ENCODE measurements around the gene C15orf62. TPM values are rescaled to one million over a fixed set of nuclear protein-coding genes. Genes with fewer than 3 reads are reported as not detected.

C15orf62 gene
- total RNA-seq, 2 donors from 2014 or later, result 0.12 to 0.22 TPM

DNA sequence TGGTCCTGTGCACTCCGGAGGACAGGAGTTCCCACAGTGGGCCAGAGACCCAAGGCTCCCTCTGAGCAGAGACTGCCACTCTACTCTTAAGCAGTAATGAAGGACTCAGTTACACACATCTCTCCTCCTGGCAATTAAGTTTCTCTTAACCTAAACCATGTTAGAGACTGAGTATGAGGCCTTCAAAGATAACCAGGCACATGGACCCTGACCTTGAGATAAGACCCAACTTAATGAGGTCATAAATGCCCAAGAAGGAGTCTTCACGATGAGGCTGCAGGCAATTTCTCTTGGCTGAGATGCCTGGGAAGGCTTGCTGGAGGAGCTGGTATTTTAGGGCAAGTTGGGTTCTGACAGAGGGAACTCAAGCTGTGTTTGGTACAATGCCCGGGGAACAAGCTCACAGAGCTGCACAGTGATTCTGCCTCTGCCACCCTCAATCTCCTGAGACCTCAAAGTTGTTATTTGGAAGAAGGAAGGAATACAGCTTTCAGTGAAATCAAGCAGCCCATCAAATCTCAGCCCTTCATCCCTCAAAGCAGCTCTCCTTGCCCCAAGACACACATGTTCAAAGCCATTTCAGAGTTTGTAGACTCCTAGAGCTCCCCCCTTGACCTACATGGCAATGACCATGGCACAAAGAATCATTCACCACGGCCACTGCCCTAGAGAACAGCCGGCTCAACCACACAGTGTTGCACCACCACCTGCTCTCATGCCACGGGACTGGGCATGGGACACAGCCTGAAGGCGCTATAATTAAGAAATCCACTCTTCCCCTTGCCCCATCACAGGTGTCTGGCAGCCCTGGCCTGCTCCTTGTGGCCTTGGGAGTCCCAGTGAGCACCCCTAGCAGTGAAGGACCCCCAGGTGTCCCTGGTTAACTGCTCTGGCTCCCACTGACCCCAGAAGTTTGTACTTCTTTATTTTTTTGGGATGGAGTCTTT is 21.8 kb upstream of the C15orf62 start:
- Mint-ChIP-seq H3K27me3 (no peaks in the 10 kb centered on the region), H3K27ac (peak overlapping the region in 1 of 2 donors; percentile 72), H3K9me3 (no peaks in the 10 kb centered on the region), H3K4me1 (ENCODE audit: low read depth in 2 of 2) (peaks cover 48 to 55% of the 10 kb centered on the region in 2 donors), H3K4me3 (no peak overlapping the region), H3K36me3 (peaks cover 4% of the 10 kb centered on the region)
- DNase-seq (ENCODE audit: low spot score) (no peak), ATAC-seq (no peak)

DNA sequence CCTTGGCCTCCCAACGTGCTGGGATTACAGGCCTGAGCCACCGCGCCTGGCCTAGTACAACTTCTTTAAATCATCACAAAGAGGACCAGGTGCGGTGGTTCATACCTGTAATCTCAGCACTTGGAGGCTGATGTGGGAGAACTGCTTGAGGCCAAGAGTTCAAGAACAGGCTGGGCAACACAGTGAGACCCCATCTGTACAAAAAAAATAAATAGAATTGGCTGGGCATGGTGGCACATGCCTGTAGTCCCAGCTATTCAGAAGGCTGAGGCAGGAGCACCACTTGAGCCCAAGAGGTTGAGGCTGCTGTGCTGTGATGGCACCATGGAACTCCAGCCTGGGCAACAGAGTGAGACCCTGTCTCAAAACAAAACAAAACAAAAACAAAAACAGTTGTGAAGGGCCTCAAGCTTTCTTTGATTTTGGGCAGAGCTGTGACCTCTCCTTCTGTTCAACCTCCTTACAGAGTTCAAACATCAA is 20.6 kb upstream of the C15orf62 start:
- Mint-ChIP-seq H3K4me1 (ENCODE audit: low read depth in 2 of 2) (peaks cover 50 to 58% of the 10 kb centered on the region in 2 donors), H3K36me3 (peaks cover 4% of the 10 kb centered on the region)

DNA sequence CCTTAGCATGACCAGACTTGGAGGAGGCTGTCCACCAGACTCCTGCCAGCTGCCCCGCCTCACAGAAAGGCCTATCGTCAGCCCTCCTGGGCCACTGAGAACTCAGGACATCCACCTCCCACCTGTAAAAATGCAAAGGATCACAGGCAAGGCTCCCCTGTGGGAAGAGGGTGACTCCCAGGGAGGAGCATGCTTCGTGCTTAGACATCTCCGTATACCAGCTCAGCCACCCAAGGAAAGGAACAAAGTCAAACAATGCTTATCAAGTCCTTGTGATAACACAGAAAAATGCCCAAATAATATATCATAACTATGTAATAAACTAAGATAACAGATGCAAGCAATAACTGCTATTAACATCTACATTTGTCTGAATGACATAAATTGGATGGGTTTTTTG is 18.9 kb upstream of the C15orf62 start:
- DNase-seq (ENCODE audit: low spot score), result no peak
- no peak overlapping the region for H3K27ac Mint-ChIP-seq
- H3K9me3 Mint-ChIP-seq, result no peaks in the 10 kb centered on the region
- peaks cover 4% of the 10 kb centered on the region for H3K36me3 Mint-ChIP-seq
- ATAC-seq, result no peak
- no peak overlapping the region for H3K4me3 Mint-ChIP-seq
- peaks cover 39 to 47% of the 10 kb centered on the region in 2 donors for H3K4me1 Mint-ChIP-seq (ENCODE audit: low read depth in 2 of 2)
- H3K27me3 Mint-ChIP-seq, result no peaks in the 10 kb centered on the region

More for the DNA sequence above, 20.6 kb upstream of the C15orf62 start:
- no peaks in the 10 kb centered on the region for H3K9me3 Mint-ChIP-seq
- H3K27ac Mint-ChIP-seq, result no peak overlapping the region
- no peak for DNase-seq (ENCODE audit: low spot score)
- H3K4me3 Mint-ChIP-seq, result no peak overlapping the region
- ATAC-seq, result no peak
- no peaks in the 10 kb centered on the region for H3K27me3 Mint-ChIP-seq

GRCh38 chr15:40751745-40752144 is 18.0 kb upstream of the C15orf62 start:
- H3K9me3 Mint-ChIP-seq, result no peaks in the 10 kb centered on the region
- peaks cover 41% of the 10 kb centered on the region in 2 donors for H3K4me1 Mint-ChIP-seq (ENCODE audit: low read depth in 2 of 2)
- peaks cover 4% of the 10 kb centered on the region for H3K36me3 Mint-ChIP-seq
- no peak overlapping the region for H3K4me3 Mint-ChIP-seq
- DNase-seq (ENCODE audit: low spot score), result no peak
- no peaks in the 10 kb centered on the region for H3K27me3 Mint-ChIP-seq
- ATAC-seq, result no peak
- H3K27ac Mint-ChIP-seq, result no peak overlapping the region

GRCh38 chr15:40754574-40754882 is 15.3 kb upstream of the C15orf62 start:
- peak overlapping the region; percentile 97 to 99 for H3K27ac Mint-ChIP-seq
- ATAC-seq (peak in 1 of 2 donors; percentile 14), DNase-seq (ENCODE audit: low spot score) (no peak)
- H3K27me3 Mint-ChIP-seq, result no peaks in the 10 kb centered on the region
- H3K4me1 Mint-ChIP-seq (ENCODE audit: low read depth in 2 of 2), result peaks cover 26 to 37% of the 10 kb centered on the region in 2 donors
- H3K36me3 Mint-ChIP-seq, result peaks cover 4% of the 10 kb centered on the region
- H3K4me3 Mint-ChIP-seq, result peak overlapping the region; percentile 95
- no peaks in the 10 kb centered on the region for H3K9me3 Mint-ChIP-seq

DNA sequence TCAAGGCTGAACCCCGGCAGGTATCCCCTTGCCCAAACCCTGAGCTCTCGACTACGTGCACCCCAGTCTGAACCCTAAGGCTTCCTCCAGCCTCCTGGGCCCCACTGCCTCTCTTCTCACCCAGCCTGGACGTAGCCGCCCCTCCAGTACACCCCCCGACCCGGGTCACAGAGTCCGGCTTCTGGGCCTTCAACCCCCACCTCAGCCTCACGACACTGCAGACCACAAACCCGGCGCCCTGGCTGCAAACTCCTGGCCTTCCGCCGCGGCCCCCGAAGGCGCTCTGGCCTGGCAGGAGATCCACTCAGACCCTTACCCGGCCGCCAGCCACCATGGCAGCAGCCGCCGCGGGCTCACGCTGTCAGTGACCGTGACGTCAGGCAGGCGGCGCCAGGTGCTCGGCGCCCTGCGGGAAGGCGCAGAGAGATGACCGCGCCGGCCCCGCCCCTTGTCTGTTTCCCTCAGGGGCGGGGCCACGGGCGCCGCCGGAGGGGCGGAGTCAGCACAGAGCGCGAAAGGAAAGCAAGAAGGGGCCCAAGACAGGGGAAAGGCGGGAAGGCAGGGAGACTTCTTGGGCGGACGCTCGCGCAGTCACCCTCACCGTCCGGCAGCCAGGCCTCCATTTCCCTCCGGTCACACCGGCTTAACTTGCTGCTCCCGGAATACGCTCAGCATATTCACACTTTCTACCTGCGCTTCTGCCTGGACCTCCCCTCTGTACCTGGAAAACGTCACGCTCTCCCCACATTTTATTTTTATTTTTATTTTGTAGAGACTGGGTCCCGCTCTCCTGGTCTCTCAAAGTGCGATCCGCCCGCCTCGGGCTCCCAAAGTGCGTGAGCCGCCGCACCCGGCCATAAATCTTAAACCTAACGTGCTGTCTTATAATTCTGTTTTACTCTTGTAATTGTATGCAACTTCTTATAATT is 14.6 kb upstream of the C15orf62 start, which contains the start of gene RMDN3:
RMDN3 (minus strand) TSS at position 372 of the 929 bp plus-strand sequence. CDS start 471 bp downstream, outside the sequence.
- H3K27ac Mint-ChIP-seq, result peak within 1 kb of the TSS; percentile 97 to 99
- no peaks in the 10 kb centered on the region for H3K9me3 Mint-ChIP-seq
- ATAC-seq (peak; percentile 95 to 97), DNase-seq (ENCODE audit: low spot score) (peak; percentile 94)
- H3K36me3 Mint-ChIP-seq, result no peaks in the 10 kb centered on the region
- H3K27me3 Mint-ChIP-seq, result no peaks in the 10 kb centered on the region
- H3K4me3 Mint-ChIP-seq, result peak within 1 kb of the TSS; percentile 95
- peaks cover 26 to 37% of the 10 kb centered on the region in 2 donors for H3K4me1 Mint-ChIP-seq (ENCODE audit: low read depth in 2 of 2)

DNA sequence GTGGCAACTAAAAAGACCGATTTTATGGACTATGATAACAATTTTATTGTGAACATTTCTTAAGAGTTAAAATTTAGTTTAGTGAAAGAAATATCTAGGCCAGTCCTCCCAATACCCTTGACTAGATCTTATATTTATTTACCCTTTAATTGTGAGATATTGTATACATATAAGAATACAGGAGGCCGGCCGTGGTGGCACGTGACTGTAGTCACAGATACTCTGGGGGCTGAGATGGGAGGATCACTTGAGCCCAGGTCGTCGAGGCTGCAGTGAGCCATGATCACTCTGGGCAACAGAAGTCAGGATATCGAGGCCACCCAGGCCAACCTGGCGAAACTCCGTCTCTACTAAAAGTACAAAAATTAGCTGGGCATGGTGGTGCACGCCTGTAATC is 14.0 kb upstream of the C15orf62 start:
- Mint-ChIP-seq H3K4me3 (peak overlapping the region; percentile 95), H3K27ac (peak overlapping the region; percentile 97 to 99), H3K36me3 (no peaks in the 10 kb centered on the region), H3K9me3 (no peaks in the 10 kb centered on the region), H3K27me3 (no peaks in the 10 kb centered on the region), H3K4me1 (ENCODE audit: low read depth in 2 of 2) (peaks cover 26 to 37% of the 10 kb centered on the region in 2 donors)
- ATAC-seq, result no peak
- DNase-seq (ENCODE audit: low spot score), result no peak

GRCh38 chr15:40756938-40757337 is 12.8 kb upstream of the C15orf62 start:
- H3K9me3 Mint-ChIP-seq, result no peaks in the 10 kb centered on the region
- no peaks in the 10 kb centered on the region for H3K27me3 Mint-ChIP-seq
- H3K27ac Mint-ChIP-seq, result peak overlapping the region; percentile 12 to 16
- DNase-seq (ENCODE audit: low spot score), result no peak
- H3K4me3 Mint-ChIP-seq, result peak overlapping the region; percentile 26
- H3K36me3 Mint-ChIP-seq, result no peaks in the 10 kb centered on the region
- peaks cover 26 to 30% of the 10 kb centered on the region in 2 donors for H3K4me1 Mint-ChIP-seq (ENCODE audit: low read depth in 2 of 2)
- ATAC-seq, result no peak

DNA sequence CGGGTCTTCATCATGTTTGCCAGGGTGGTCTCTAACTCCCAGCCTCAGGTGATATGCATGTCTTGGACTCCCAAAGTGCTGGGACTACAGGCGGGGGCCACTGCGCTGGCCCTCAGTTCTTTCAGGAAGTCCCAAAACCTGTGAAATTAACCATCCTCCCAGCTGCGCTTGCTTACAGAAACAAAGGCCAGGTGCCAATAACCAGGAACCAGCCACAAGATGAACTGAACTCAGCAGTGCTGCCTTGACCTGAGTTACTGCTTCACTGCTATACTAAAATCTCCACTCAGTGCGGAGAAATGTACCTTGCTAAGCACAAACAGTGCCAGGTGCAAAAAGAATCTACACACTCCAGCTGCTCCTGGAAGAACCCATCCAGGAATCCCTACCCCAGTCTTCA is 9.8 kb upstream of the C15orf62 start:
- H3K27me3 Mint-ChIP-seq, result no peaks in the 10 kb centered on the region

DNA sequence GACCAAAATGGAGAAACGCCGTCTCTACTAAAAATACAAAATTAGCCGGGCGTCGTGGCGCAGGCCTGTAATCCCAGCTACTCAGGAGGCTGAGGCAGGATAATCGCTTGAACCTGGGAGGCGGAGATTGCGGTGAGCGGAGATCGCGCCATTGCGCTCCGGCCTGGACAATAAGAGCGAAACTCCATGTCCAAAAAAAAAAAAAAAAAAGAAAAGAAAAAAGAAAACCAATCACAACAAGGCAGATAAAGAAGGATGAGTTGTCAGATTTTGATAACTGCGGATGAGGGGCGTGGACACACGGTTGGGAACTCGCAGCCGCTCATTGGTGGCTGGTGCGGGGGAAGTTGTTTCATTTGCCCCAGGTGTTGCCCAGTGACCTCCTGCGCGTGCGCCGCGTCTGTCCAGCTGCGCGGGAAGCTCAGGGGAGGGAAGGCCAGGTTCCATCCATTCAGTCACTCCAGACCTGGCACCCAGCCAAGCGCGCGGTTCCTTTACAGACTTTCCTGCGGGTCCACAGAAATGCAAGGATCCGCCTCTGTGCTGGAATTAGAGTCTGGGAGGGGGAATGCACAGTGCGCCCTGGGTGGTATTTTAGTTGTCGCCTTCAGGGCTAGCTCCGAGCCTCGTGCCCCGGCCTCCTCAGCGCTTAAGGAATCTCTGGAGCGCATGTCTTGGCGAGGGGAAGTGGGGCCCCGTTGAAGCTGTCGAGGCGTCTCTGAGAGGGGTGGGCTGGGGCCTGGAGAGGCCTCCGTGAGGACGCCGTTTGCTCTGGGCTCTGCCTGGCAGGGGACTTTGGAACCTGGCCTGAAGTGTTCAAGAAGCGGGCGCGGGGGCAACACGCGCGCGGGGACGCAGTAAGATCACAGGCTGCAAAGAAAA is 6.6 kb upstream of the C15orf62 start:
- DNase-seq (ENCODE audit: low spot score) (peak; percentile 68), ATAC-seq (peak in 1 of 2 donors; percentile 18)
- Mint-ChIP-seq H3K27ac (peak overlapping the region in 1 of 2 donors; percentile 62), H3K36me3 (no peaks in the 10 kb centered on the region), H3K27me3 (no peaks in the 10 kb centered on the region), H3K4me1 (ENCODE audit: low read depth in 2 of 2) (peaks cover 14 to 17% of the 10 kb centered on the region in 2 donors), H3K4me3 (peak overlapping the region; percentile 73), H3K9me3 (no peaks in the 10 kb centered on the region)

More for the DNA sequence above, 9.8 kb upstream of the C15orf62 start:
- no peaks in the 10 kb centered on the region for H3K36me3 Mint-ChIP-seq
- no peak overlapping the region for H3K27ac Mint-ChIP-seq
- DNase-seq (ENCODE audit: low spot score) (no peak), ATAC-seq (no peak)
- no peaks in the 10 kb centered on the region for H3K9me3 Mint-ChIP-seq
- H3K4me1 Mint-ChIP-seq (ENCODE audit: low read depth in 2 of 2), result peaks cover 11 to 14% of the 10 kb centered on the region in 2 donors
- H3K4me3 Mint-ChIP-seq, result no peak overlapping the region

DNA sequence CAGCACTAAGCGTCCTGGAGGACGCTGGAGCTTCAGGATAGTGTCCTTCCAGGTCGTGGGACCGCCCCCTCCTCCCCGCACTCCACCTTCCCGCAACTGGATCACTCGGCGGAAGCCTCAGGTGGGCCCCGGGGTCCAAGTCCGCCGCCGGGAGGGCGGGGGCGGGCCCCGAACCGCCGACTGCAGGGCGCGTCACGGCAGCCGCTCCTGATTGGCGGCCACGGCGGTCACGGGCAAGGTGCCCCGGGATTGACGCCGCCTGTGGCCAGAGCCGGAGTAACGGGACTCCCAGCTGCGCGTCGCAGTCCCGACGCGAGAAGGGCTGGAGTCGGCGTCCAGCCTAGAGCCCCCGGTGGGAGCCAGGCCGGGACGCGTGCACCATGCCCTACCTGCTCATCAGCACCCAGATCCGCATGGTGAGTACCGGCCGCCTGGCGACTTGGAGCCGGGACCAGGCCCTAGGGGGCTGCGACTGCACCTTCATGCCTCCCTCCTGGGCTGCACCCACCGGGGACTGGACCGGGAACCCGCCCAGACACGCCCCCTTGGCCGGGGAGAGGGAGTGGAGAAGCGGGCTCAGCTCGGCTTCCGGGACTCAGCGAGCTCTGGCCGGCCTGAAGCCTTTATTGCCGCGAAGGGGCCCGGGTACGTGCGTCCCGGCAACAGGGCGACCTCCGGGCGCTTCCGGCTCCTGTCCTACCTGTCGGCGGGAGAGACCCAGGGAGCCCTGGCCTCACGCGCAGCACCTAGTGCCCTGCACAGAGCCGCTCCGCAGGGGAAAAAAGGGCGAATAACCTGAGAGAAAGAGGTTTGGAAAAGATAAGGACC is 5.8 kb upstream of the C15orf62 start, which contains the start of gene GCHFR:
GCHFR (plus strand) TSS at position 268 of the 828 bp plus-strand sequence; CDS start at position 381, 113 bp downstream.
- H3K27me3 Mint-ChIP-seq, result no peaks in the 10 kb centered on the region
- H3K9me3 Mint-ChIP-seq, result no peaks in the 10 kb centered on the region
- peak; percentile 78 for DNase-seq (ENCODE audit: low spot score)
- H3K4me3 Mint-ChIP-seq, result peak within 1 kb of the TSS; percentile 73
- peak; percentile 75 to 84 for ATAC-seq
- H3K4me1 Mint-ChIP-seq (ENCODE audit: low read depth in 2 of 2), result peaks cover 19 to 25% of the 10 kb centered on the region in 2 donors
- peak within 1 kb of the TSS; percentile 62 to 85 for H3K27ac Mint-ChIP-seq
- no peaks in the 10 kb centered on the region for H3K36me3 Mint-ChIP-seq

- Mint-ChIP-seq H3K27ac (peak overlapping the region; percentile 62 to 85), H3K27me3 (no peaks in the 10 kb centered on the region), H3K4me3 (peak overlapping the region; percentile 73), H3K9me3 (no peaks in the 10 kb centered on the region), H3K4me1 (ENCODE audit: low read depth in 2 of 2) (peaks cover 24 to 30% of the 10 kb centered on the region in 2 donors), H3K36me3 (no peaks in the 10 kb centered on the region)
- DNase-seq (ENCODE audit: low spot score), result no peak
- no peak for ATAC-seq
Observed at GRCh38 chr15:40764629-40765103, 5.1 kb upstream of the C15orf62 start.

Data from natural killer cell treated with Interleukin-12 subunit alpha and Interleukin-12 subunit beta and Interleukin-15 and Interleukin-18, amount 100 ng/mL, for 72 hours (primary cell).